ENCODE data around the gene STX4.
A peak's percentile ranks its signal among the peaks of the same experiment; 100 is the strongest.

The STX4 gene

GRCh38 chr16:31022544-31023251 lies 10.7 kb upstream of the STX4 start:
- H3K9me3 ChIP-seq (ENCODE audit: control insufficient read depth in 1 of 2, low read length in 2 of 2) = no peaks in the 10 kb centered on the region
- no peak overlapping the region for H3K9ac ChIP-seq (ENCODE audit: low read depth in 1 of 2, low read length in 2 of 2)
- H3K36me3 ChIP-seq (ENCODE audit: control insufficient read depth in 1 of 2, insufficient read depth in 2 of 2, low read length in 2 of 2) = no peaks in the 10 kb centered on the region
- no peak overlapping the region for H3K4me3 ChIP-seq (ENCODE audit: low read depth in 1 of 2, low read length in 2 of 2)
- peaks cover 9 to 15% of the 10 kb centered on the region in 2 donors for H3K4me1 ChIP-seq (ENCODE audit: control insufficient read depth in 1 of 2, insufficient read depth in 2 of 2, low read length in 2 of 2)
- no peak overlapping the region for H3K27ac ChIP-seq (ENCODE audit: low read depth, low read length)
- H3K27me3 ChIP-seq (ENCODE audit: control insufficient read depth in 1 of 2, insufficient read depth in 2 of 2, low read length in 2 of 2) = no peaks in the 10 kb centered on the region

DNA sequence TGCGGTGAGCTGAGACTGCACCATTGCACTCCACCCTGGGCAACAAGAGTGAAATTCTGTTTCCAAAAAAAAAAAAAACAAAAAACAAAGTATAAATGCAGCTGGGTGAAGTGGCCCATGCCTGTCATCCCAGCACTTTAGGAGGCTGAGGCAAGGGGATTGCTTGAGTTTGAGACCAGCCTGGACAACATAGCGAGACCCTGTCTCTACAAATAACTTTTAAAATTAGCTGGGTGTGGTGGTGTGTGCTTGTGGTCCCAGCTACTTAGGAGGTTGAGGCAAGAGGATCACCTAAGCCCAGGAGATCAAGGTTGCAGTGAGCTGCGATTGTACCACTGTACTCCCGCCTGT lies 10.1 kb upstream of the STX4 start:
- Histone ChIP-seq H3K9me3 (ENCODE audit: control insufficient read depth in 1 of 2, low read length in 2 of 2) (no peaks in the 10 kb centered on the region), H3K4me3 (ENCODE audit: low read depth in 1 of 2, low read length in 2 of 2) (no peak overlapping the region), H3K27me3 (ENCODE audit: control insufficient read depth in 1 of 2, insufficient read depth in 2 of 2, low read length in 2 of 2) (no peaks in the 10 kb centered on the region), H3K27ac (ENCODE audit: low read depth, low read length) (no peak overlapping the region), H3K36me3 (ENCODE audit: control insufficient read depth in 1 of 2, insufficient read depth in 2 of 2, low read length in 2 of 2) (no peaks in the 10 kb centered on the region), H3K4me1 (ENCODE audit: control insufficient read depth in 1 of 2, insufficient read depth in 2 of 2, low read length in 2 of 2) (peaks cover 9 to 15% of the 10 kb centered on the region in 2 donors), H3K9ac (ENCODE audit: low read depth in 1 of 2, low read length in 2 of 2) (no peak overlapping the region)

DNA sequence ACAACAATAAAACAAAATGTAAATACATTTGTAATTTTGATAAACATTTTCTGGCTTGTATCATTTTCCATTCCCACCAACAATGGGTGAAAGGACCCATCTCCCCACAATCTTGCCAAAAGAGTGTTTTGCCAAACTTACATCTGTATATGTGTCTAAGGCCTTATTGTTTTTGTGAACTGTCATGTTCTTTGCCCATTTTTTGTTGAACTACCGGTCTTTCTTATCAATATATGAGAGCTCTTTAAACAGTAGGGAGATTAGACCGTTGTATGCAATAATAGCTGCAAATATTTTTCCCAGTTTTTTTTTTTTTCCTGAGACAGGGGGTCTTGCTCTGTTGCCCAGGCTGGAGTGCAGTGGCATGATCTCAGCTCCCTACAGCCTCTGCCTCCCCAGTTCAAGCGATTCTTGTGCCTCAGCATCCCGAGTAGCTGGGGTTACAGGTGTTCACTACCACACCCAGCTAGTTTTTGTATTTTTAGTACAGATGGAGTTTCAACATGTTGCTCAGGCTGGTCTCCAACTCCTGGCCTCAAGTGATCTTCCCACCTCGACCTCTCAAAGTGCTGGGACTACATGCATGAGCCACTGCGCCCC lies 9.6 kb upstream of the STX4 start:
- no peaks in the 10 kb centered on the region for H3K36me3 ChIP-seq (ENCODE audit: control insufficient read depth in 1 of 2, insufficient read depth in 2 of 2, low read length in 2 of 2)
- no peaks in the 10 kb centered on the region for H3K27me3 ChIP-seq (ENCODE audit: control insufficient read depth in 1 of 2, insufficient read depth in 2 of 2, low read length in 2 of 2)
- H3K9me3 ChIP-seq (ENCODE audit: control insufficient read depth in 1 of 2, low read length in 2 of 2) = no peaks in the 10 kb centered on the region
- no peak overlapping the region for H3K4me3 ChIP-seq (ENCODE audit: low read depth in 1 of 2, low read length in 2 of 2)
- no peak overlapping the region for H3K27ac ChIP-seq (ENCODE audit: low read depth, low read length)
- no peak overlapping the region for H3K9ac ChIP-seq (ENCODE audit: low read depth in 1 of 2, low read length in 2 of 2)
- H3K4me1 ChIP-seq (ENCODE audit: control insufficient read depth in 1 of 2, insufficient read depth in 2 of 2, low read length in 2 of 2) = peaks cover 9 to 15% of the 10 kb centered on the region in 2 donors

DNA sequence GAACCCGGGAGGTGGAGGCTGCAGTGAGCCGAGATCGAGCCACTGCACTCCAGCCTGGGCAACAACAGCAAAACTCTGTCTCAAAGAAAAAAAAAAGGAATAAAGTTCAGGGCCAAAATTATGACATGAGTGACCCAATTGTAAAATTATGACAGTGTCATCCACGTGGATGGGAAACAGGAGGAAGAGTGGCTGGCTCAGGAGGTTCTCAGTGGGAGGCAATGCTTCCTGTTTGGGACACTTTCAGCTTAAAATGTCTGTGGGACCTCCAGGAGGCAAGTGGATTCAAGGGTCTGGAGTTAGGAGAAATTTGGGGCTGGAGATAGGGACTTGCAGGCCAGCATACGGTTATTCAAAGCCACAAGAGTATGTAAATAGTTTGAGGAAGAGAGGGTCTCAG lies 8.0 kb upstream of the STX4 start:
- peaks cover 9 to 15% of the 10 kb centered on the region in 2 donors for H3K4me1 ChIP-seq (ENCODE audit: control insufficient read depth in 1 of 2, insufficient read depth in 2 of 2, low read length in 2 of 2)
- no peaks in the 10 kb centered on the region for H3K36me3 ChIP-seq (ENCODE audit: control insufficient read depth in 1 of 2, insufficient read depth in 2 of 2, low read length in 2 of 2)
- no peak overlapping the region for H3K4me3 ChIP-seq (ENCODE audit: low read depth in 1 of 2, low read length in 2 of 2)
- no peaks in the 10 kb centered on the region for H3K9me3 ChIP-seq (ENCODE audit: control insufficient read depth in 1 of 2, low read length in 2 of 2)
- H3K27me3 ChIP-seq (ENCODE audit: control insufficient read depth in 1 of 2, insufficient read depth in 2 of 2, low read length in 2 of 2) = no peaks in the 10 kb centered on the region
- H3K9ac ChIP-seq (ENCODE audit: low read depth in 1 of 2, low read length in 2 of 2) = no peak overlapping the region
- no peak overlapping the region for H3K27ac ChIP-seq (ENCODE audit: low read depth, low read length)

- Histone ChIP-seq H3K27ac (ENCODE audit: low read depth, low read length) (no peak overlapping the region), H3K4me3 (ENCODE audit: low read depth in 1 of 2, low read length in 2 of 2) (no peak overlapping the region), H3K9me3 (ENCODE audit: control insufficient read depth in 1 of 2, low read length in 2 of 2) (no peaks in the 10 kb centered on the region), H3K4me1 (ENCODE audit: control insufficient read depth in 1 of 2, insufficient read depth in 2 of 2, low read length in 2 of 2) (peaks cover under 1 to 11% of the 10 kb centered on the region in 2 donors), H3K36me3 (ENCODE audit: control insufficient read depth in 1 of 2, insufficient read depth in 2 of 2, low read length in 2 of 2) (no peaks in the 10 kb centered on the region), H3K9ac (ENCODE audit: low read depth in 1 of 2, low read length in 2 of 2) (no peak overlapping the region), H3K27me3 (ENCODE audit: control insufficient read depth in 1 of 2, insufficient read depth in 2 of 2, low read length in 2 of 2) (no peaks in the 10 kb centered on the region)
These were observed 4.1 kb upstream of the STX4 start for GRCh38 chr16:31029272-31029671.

GRCh38 chr16:31031276-31031675 lies 2.1 kb upstream of the STX4 start:
- H3K4me3 ChIP-seq (ENCODE audit: low read depth in 1 of 2, low read length in 2 of 2) = no peak overlapping the region
- no peak overlapping the region for H3K27ac ChIP-seq (ENCODE audit: low read depth, low read length)
- no peaks in the 10 kb centered on the region for H3K27me3 ChIP-seq (ENCODE audit: control insufficient read depth in 1 of 2, insufficient read depth in 2 of 2, low read length in 2 of 2)
- no peak overlapping the region for H3K9ac ChIP-seq (ENCODE audit: low read depth in 1 of 2, low read length in 2 of 2)
- H3K4me1 ChIP-seq (ENCODE audit: control insufficient read depth in 1 of 2, insufficient read depth in 2 of 2, low read length in 2 of 2) = peaks cover 6 to 18% of the 10 kb centered on the region in 2 donors
- H3K9me3 ChIP-seq (ENCODE audit: control insufficient read depth in 1 of 2, low read length in 2 of 2) = no peaks in the 10 kb centered on the region
- H3K36me3 ChIP-seq (ENCODE audit: control insufficient read depth in 1 of 2, insufficient read depth in 2 of 2, low read length in 2 of 2) = peaks cover 7 to 12% of the 10 kb centered on the region in 2 donors

DNA sequence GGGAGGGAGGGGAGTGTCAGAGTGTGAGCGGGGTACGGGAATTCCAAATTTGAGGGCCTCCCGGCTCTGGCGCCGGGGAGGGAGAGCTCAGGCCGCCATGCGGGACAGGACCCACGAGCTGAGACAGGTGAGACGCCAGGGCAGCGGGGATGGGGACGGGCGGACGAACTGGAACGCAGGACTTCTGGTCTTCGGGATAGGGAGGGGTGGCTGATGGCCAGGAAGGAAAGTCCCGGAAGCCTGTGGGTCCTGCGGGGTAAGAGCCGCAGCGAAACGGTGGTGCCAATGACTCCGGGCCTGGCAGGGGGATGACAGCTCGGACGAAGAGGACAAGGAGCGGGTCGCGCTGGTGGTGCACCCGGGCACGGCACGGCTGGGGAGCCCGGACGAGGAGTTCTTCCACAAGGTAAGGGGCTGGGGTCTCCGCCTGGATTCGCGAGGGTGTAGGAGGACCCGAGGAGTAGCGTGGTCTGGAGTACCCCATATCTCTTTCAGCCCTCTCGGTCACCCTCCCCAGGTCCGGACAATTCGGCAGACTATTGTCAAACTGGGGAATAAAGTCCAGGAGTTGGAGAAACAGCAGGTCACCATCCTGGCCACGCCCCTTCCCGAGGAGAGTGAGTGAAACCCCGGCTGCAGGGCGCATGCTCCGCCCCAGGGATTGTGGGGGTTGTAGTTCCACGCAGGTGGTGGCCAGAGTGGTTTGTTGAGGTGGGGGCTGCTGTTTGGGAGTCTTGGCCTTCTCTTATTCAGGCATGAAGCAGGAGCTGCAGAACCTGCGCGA lies 543 bp downstream of the STX4 start:
- Histone ChIP-seq H3K27me3 (ENCODE audit: control insufficient read depth in 1 of 2, insufficient read depth in 2 of 2, low read length in 2 of 2) (no peaks in the 10 kb centered on the region), H3K4me1 (ENCODE audit: control insufficient read depth in 1 of 2, insufficient read depth in 2 of 2, low read length in 2 of 2) (peaks cover 6 to 18% of the 10 kb centered on the region in 2 donors), H3K36me3 (ENCODE audit: control insufficient read depth in 1 of 2, insufficient read depth in 2 of 2, low read length in 2 of 2) (peaks cover 20 to 26% of the 10 kb centered on the region in 2 donors), H3K4me3 (ENCODE audit: low read depth in 1 of 2, low read length in 2 of 2) (peak overlapping the region; percentile 92 to 97), H3K9me3 (ENCODE audit: control insufficient read depth in 1 of 2, low read length in 2 of 2) (no peaks in the 10 kb centered on the region), H3K9ac (ENCODE audit: low read depth in 1 of 2, low read length in 2 of 2) (peak overlapping the region; percentile 94 to 97), H3K27ac (ENCODE audit: low read depth, low read length) (peak overlapping the region; percentile 97)

DNA sequence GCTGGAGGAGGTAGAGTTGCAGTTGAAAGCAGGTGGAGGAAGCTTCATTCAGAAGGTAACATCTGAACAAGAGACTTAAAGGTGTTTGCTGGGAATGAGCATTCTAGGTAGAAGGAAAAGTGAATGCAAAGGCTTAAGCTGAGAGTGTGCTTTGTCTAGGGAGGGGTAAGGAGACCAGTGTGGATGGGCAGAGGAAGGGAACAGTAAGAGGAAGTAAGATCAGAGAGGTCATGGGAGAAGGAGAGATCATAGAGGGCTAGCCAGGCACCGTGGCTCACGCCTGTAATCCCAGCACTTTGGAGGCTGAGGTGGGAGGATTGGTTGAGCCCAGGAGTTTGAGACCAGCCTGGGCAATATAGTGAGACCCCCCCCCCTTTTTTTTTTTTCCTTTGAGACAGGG lies 3.3 kb downstream of the STX4 start:
- Histone ChIP-seq H3K36me3 (ENCODE audit: control insufficient read depth in 1 of 2, insufficient read depth in 2 of 2, low read length in 2 of 2) (peaks cover 34 to 46% of the 10 kb centered on the region in 2 donors), H3K9ac (ENCODE audit: low read depth in 1 of 2, low read length in 2 of 2) (no peak overlapping the region), H3K27ac (ENCODE audit: low read depth, low read length) (no peak overlapping the region), H3K4me1 (ENCODE audit: control insufficient read depth in 1 of 2, insufficient read depth in 2 of 2, low read length in 2 of 2) (peaks cover 6 to 18% of the 10 kb centered on the region in 2 donors), H3K9me3 (ENCODE audit: control insufficient read depth in 1 of 2, low read length in 2 of 2) (no peaks in the 10 kb centered on the region), H3K4me3 (ENCODE audit: low read depth in 1 of 2, low read length in 2 of 2) (no peak overlapping the region), H3K27me3 (ENCODE audit: control insufficient read depth in 1 of 2, insufficient read depth in 2 of 2, low read length in 2 of 2) (no peaks in the 10 kb centered on the region)

DNA sequence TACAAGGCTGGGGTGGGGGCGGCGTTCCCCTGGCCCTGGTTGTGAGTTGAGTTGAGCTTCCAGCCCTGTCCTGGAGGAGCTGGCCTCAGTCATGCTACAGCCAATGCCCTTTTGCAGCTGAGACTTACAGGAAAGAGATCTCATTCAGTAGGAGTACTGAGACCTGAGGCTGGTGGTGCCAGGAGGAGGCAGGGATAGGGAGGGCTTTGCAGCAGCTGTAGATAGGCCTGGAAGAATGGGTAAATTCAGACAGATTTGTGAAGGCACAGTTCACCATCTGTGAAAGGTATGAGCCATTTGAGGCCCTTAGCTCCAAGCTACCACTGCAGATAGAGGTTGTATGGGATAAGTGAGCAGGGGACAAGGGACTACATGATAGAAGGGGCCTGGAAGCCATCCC lies 5.6 kb downstream of the STX4 start:
- no peak overlapping the region for H3K4me3 ChIP-seq (ENCODE audit: low read depth in 1 of 2, low read length in 2 of 2)
- no peaks in the 10 kb centered on the region for H3K27me3 ChIP-seq (ENCODE audit: control insufficient read depth in 1 of 2, insufficient read depth in 2 of 2, low read length in 2 of 2)
- H3K27ac ChIP-seq (ENCODE audit: low read depth, low read length) = no peak overlapping the region
- H3K9ac ChIP-seq (ENCODE audit: low read depth in 1 of 2, low read length in 2 of 2) = no peak overlapping the region
- H3K9me3 ChIP-seq (ENCODE audit: control insufficient read depth in 1 of 2, low read length in 2 of 2) = no peaks in the 10 kb centered on the region
- H3K4me1 ChIP-seq (ENCODE audit: control insufficient read depth in 1 of 2, insufficient read depth in 2 of 2, low read length in 2 of 2) = peaks cover 6 to 19% of the 10 kb centered on the region in 2 donors
- peaks cover 34 to 55% of the 10 kb centered on the region in 2 donors for H3K36me3 ChIP-seq (ENCODE audit: control insufficient read depth in 1 of 2, insufficient read depth in 2 of 2, low read length in 2 of 2)

GRCh38 chr16:31042866-31043265 lies 9.5 kb downstream of the STX4 start:
- Histone ChIP-seq H3K27me3 (ENCODE audit: control insufficient read depth in 1 of 2, insufficient read depth in 2 of 2, low read length in 2 of 2) (no peaks in the 10 kb centered on the region), H3K9ac (ENCODE audit: low read depth in 1 of 2, low read length in 2 of 2) (no peak overlapping the region), H3K27ac (ENCODE audit: low read depth, low read length) (no peak overlapping the region), H3K36me3 (ENCODE audit: control insufficient read depth in 1 of 2, insufficient read depth in 2 of 2, low read length in 2 of 2) (peaks cover 25 to 39% of the 10 kb centered on the region in 2 donors), H3K4me1 (ENCODE audit: control insufficient read depth in 1 of 2, insufficient read depth in 2 of 2, low read length in 2 of 2) (peaks cover 4 to 14% of the 10 kb centered on the region in 2 donors), H3K4me3 (ENCODE audit: low read depth in 1 of 2, low read length in 2 of 2) (no peak overlapping the region), H3K9me3 (ENCODE audit: control insufficient read depth in 1 of 2, low read length in 2 of 2) (no peaks in the 10 kb centered on the region)

Data from duodenal mucosa (tissue), 2 donors.